ENCODE measurements around the gene CD28. TPM values are rescaled to one million over a fixed set of nuclear protein-coding genes. Genes with fewer than 3 reads are reported as not detected.
A peak's percentile ranks its signal among the peaks of the same experiment; 100 is the strongest.

CD28 gene
- total and polyA plus RNA-seq, 2 donors (not counting 1 experiment from before 2014, with no cell fraction given): 0.03 TPM; not detected in 1

DNA sequence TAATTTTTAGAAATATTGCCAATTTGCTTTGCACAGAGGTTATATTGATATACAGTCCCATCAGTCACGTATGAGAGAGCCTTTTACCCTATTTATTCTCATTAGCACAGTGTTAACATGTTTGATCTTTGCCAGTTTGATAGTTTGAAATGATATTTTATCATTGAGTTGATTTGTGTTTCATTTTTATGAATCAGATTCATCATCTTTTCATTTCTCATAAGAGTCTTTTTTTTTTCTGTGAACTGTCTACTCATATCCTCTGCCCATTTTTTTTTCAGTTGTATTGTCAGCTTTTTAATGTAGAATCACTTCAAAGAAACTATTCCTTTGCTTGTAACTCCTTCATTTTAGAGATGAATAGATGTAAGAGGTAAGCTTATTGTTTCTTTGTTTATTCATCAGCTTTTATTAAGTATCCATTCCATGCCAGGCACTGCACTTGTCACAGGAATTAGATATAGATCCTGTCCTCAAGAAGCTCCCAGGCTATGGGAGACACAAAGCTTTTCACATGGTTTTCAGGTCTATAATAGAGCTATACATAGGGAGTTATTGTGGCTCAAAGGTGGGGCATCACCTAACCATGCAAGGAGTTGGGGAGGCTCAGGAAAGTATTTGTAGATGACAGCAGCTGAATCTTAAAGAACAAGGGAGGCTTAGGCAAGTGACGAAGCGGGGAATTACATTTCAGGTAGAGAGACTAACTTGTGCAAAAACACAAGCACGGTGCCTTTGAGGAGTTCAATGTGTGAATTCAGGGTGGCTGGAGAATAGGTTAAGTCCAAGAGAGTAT is 42.1 kb downstream of the CD28 start:
- no peak for TF ChIP-seq EZH2 (IDR thresholded peaks at IDR 0.05; ENCODE audit: low read length, missing control alignments)
- TF ChIP-seq, protein P1, sequence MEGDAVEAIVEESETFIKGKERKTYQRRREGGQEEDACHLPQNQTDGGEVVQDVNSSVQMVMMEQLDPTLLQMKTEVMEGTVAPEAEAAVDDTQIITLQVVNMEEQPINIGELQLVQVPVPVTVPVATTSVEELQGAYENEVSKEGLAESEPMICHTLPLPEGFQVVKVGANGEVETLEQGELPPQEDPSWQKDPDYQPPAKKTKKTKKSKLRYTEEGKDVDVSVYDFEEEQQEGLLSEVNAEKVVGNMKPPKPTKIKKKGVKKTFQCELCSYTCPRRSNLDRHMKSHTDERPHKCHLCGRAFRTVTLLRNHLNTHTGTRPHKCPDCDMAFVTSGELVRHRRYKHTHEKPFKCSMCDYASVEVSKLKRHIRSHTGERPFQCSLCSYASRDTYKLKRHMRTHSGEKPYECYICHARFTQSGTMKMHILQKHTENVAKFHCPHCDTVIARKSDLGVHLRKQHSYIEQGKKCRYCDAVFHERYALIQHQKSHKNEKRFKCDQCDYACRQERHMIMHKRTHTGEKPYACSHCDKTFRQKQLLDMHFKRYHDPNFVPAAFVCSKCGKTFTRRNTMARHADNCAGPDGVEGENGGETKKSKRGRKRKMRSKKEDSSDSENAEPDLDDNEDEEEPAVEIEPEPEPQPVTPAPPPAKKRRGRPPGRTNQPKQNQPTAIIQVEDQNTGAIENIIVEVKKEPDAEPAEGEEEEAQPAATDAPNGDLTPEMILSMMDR (conservative IDR thresholded peaks at IDR 0.05 in 1 of 2, IDR thresholded peaks at IDR 0.05 in 1 of 2; ENCODE audit: low read depth in 1 of 2, low read length in 2 of 2): no peak
- DNase-seq (ENCODE audit: low read depth in 2 of 2): no peak
- no peaks in the 10 kb centered on the region for H3K36me3 ChIP-seq (ENCODE audit: control insufficient read depth, insufficient read depth, low read length)
- no peak overlapping the region for H2AFZ ChIP-seq (ENCODE audit: low read length)
- no peak overlapping the region for H3K27ac ChIP-seq (ENCODE audit: insufficient read depth, low read length)
- H3K4me3 ChIP-seq (replicated peaks in 1 of 4; ENCODE audit: control extremely low read depth in 1 of 4, insufficient read depth in 1 of 4, low read depth in 3 of 4, low read length in 4 of 4): no peak overlapping the region
- no peaks in the 10 kb centered on the region for H4K20me1 ChIP-seq (ENCODE audit: control insufficient read depth, extremely low read depth, insufficient read depth, low read length)
- no peak overlapping the region for H3K9ac ChIP-seq (ENCODE audit: insufficient read depth, low read length)
- no peaks in the 10 kb centered on the region for H3K9me3 ChIP-seq (ENCODE audit: control insufficient read depth, insufficient read depth, low read depth, low read length)
- no peaks in the 10 kb centered on the region for H3K79me2 ChIP-seq (ENCODE audit: control insufficient read depth, insufficient read depth, low read length)
- H3K4me2 ChIP-seq (ENCODE audit: extremely low read depth, insufficient read depth, low read length): no peak overlapping the region
- no peaks in the 10 kb centered on the region for H3K27me3 ChIP-seq (ENCODE audit: control insufficient read depth, insufficient read depth, low read length)
- no peaks in the 10 kb centered on the region for H3K4me1 ChIP-seq (ENCODE audit: control insufficient read depth, extremely low read depth, insufficient read depth, low read length)

DNA sequence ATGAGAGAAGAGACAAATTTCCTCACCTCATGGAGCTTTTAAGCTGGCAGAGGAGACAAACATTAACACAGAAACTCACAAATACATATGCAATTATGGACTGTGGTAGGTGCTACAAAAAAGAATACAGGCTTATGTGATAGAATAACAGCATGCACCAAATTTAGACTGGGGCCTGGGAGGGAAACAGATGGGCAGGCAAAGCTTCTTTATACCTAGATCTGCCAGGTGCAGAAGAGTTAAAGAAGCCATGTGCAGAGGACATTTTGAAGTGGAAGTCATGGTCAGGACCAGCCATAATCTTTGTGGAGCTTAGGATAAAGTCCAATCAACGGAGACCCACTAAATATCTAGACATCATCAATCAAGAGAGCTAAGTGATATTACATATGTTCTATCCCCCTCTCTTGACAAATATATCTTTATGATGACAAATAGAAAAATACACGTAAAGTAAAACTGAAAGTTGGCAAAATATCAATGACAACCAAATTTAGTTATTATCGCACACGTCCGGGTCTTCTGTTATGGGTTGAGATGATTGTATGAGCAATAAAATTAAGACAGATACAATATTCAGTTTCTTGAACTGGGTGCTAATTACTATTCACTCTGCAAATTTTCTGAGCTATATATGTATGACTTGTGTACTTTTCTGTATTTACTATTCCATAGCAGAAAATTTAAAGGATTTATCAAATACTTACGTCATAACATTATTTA is 44.1 kb downstream of the CD28 start:
- no peak for TF ChIP-seq EZH2 (IDR thresholded peaks at IDR 0.05; ENCODE audit: low read length, missing control alignments)
- TF ChIP-seq, protein P1 (conservative IDR thresholded peaks at IDR 0.05 in 1 of 2, IDR thresholded peaks at IDR 0.05 in 1 of 2; ENCODE audit: low read depth in 1 of 2, low read length in 2 of 2): no peak
- Histone ChIP-seq H3K4me1 (ENCODE audit: control insufficient read depth, extremely low read depth, insufficient read depth, low read length) (no peaks in the 10 kb centered on the region), H2AFZ (ENCODE audit: low read length) (no peak overlapping the region), H3K27me3 (ENCODE audit: control insufficient read depth, insufficient read depth, low read length) (no peaks in the 10 kb centered on the region), H3K9me3 (ENCODE audit: control insufficient read depth, insufficient read depth, low read depth, low read length) (no peaks in the 10 kb centered on the region), H3K4me3 (replicated peaks in 1 of 4; ENCODE audit: control extremely low read depth in 1 of 4, insufficient read depth in 1 of 4, low read depth in 3 of 4, low read length in 4 of 4) (no peak overlapping the region), H3K9ac (ENCODE audit: insufficient read depth, low read length) (no peak overlapping the region), H4K20me1 (ENCODE audit: control insufficient read depth, extremely low read depth, insufficient read depth, low read length) (no peaks in the 10 kb centered on the region), H3K79me2 (ENCODE audit: control insufficient read depth, insufficient read depth, low read length) (no peaks in the 10 kb centered on the region), H3K36me3 (ENCODE audit: control insufficient read depth, insufficient read depth, low read length) (no peaks in the 10 kb centered on the region), H3K27ac (ENCODE audit: insufficient read depth, low read length) (no peak overlapping the region), H3K4me2 (ENCODE audit: extremely low read depth, insufficient read depth, low read length) (no peak overlapping the region)
- DNase-seq (ENCODE audit: low read depth in 2 of 2): no peak

DNA sequence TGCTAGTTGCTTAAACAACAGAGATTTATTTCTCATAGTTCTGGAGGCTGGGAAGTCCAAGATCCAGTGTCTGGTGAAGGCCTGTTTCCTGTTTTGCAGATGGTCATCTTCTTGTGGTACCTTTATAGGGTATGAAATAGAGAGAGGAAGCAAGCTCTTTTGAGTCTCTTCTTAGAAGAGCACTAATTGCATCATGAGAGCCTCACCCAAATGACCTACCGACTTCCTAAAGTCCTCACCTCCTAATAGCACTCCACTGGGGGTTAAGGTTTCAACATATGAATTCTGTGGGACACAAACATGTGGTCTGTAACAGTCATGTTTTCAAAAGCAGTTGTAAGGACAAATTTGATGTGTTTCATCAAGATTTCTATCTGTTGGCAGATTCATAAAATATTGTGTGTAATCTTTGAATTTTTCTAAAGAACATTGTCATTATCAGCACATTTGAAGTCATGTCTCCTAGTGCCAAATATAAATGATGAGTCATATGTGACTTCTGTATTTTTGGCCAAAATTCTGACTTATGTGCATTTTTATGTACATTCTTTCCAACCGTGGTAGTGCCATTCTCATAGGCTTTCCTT is 45.3 kb downstream of the CD28 start:
- Histone ChIP-seq H3K27me3 (ENCODE audit: control insufficient read depth, insufficient read depth, low read length) (no peaks in the 10 kb centered on the region), H2AFZ (ENCODE audit: low read length) (no peak overlapping the region), H3K9ac (ENCODE audit: insufficient read depth, low read length) (no peak overlapping the region), H3K4me2 (ENCODE audit: extremely low read depth, insufficient read depth, low read length) (no peak overlapping the region), H3K9me3 (ENCODE audit: control insufficient read depth, insufficient read depth, low read depth, low read length) (no peaks in the 10 kb centered on the region), H3K27ac (ENCODE audit: insufficient read depth, low read length) (no peak overlapping the region), H3K36me3 (ENCODE audit: control insufficient read depth, insufficient read depth, low read length) (no peaks in the 10 kb centered on the region), H4K20me1 (ENCODE audit: control insufficient read depth, extremely low read depth, insufficient read depth, low read length) (no peaks in the 10 kb centered on the region), H3K4me1 (ENCODE audit: control insufficient read depth, extremely low read depth, insufficient read depth, low read length) (no peaks in the 10 kb centered on the region), H3K79me2 (ENCODE audit: control insufficient read depth, insufficient read depth, low read length) (no peaks in the 10 kb centered on the region), H3K4me3 (replicated peaks in 1 of 4; ENCODE audit: control extremely low read depth in 1 of 4, insufficient read depth in 1 of 4, low read depth in 3 of 4, low read length in 4 of 4) (no peak overlapping the region)
- TF ChIP-seq, protein P1 (conservative IDR thresholded peaks at IDR 0.05 in 1 of 2, IDR thresholded peaks at IDR 0.05 in 1 of 2; ENCODE audit: low read depth in 1 of 2, low read length in 2 of 2): no peak
- no peak for TF ChIP-seq EZH2 (IDR thresholded peaks at IDR 0.05; ENCODE audit: low read length, missing control alignments)
- DNase-seq (ENCODE audit: low read depth in 2 of 2): peak; percentile 44 to 46
